ENCODE results near the gene ADAMTS13.
A peak's percentile ranks its signal among the peaks of the same experiment; 100 is the strongest.
"Not testable (repeated sequence)": the region's sequence is repeated elsewhere in the genome, so short reads cannot be mapped to it uniquely, and the experiment has no call there.

The ADAMTS13 gene

DNA sequence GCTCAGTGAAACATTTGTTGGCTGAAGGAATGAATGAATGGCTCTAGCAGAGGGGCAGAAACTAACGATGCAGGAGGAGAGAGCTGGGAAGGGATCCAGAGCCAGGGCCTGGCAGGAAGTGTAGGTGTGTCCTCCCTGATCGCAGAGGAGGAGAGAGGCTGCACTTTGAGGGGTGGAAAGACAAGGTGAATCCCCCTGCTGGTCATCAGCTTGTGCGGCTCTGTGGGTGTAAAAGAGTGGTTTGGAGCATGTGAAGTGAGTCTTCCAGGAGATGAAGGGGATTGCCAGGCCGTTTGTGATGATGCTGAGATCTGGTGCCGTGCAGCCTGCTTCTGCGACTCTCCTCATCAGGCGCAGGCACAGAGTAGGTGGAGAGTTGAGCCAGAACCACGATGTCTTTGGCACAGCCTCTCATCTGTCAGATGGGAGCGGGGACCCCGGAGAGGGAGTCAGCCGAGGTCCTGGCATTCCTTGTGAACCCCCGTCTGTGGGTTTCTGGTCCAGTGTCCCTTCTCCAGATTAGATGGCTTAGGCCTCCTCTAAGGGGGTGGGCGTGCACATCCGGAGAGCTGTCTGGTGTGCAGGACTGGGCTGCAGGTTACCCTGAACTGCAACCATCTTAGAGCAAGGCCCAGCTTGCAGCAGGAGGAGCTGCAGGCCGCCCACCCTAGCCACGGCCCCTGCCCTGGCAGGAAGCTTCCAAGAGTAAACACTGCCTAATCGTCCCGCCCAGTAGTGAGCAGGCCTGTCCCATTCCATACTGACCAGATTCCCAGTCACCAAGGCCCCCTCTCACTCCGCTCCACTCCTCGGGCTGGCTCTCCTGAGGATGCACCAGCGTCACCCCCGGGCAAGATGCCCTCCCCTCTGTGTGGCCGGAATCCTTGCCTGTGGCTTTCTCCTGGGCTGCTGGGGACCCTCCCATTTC, at the start of gene ADAMTS13:
ADAMTS13 (plus strand) TSS at position 753 of the 928 bp plus-strand sequence; CDS start at position 830, 77 bp downstream.
- peak in 1 of 4 experiments; percentile 32 for DNase-seq (ENCODE audit: low read depth in 4 of 4, low spot score in 1 of 4)

DNA sequence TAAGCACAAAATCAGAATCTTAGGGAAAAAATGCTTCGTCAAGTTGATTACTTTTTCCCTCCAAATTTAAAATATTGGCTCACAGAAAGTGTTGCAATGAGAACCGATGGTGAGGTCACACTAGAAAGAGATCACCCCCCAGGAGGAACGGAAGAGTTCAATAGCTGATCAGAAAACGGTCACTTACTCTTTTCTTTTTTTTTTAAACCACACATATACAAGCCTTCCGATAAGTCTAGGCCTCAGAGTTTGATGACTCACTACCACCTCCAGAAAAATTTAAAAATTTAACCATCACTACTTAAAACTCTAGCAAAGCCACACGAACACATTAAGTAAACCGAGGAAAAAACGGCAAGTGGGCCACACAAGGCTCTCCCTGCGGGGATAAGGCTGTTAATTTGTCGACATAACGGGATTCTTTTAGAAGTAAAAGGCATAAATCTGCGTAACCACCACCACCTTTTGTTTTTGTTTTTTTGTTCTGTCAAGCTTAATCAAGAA, 47.5 kb upstream of the ADAMTS13 start:
- DNase-seq (ENCODE audit: low read depth in 4 of 4, low spot score in 1 of 4) = no peak

DNA sequence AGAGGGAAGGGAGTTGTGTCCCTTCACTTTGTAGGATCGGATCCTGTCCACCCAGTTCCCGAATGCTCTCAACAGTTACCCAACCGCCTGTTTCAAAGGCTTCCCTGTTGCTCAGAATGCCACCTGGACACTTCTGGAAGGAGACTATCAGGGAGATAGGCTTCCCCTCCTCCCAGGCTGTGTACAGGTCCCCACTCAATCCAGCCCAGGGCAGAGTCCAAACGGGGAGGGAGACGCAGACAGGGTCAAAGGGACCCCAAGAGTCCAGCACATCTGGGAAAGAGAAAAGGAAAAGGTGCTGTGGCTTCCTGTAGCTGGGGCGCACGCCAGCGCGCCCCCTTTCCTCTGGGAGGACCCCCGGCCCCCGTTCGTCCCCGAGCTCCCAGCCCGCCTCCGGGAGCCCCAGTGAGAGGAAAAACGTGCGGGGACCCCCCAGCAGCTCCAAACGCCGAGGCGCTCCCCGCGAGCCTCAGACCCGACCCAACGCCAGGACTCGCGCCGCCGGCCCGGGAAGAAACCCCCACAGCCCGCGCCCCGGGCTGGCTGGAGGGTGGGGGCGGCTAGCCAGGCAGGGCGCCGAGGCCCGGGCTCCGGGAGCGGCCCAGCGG, 46.9 kb upstream of the ADAMTS13 start:
- DNase-seq (ENCODE audit: low read depth in 4 of 4, low spot score in 1 of 4) = no peak

DNA sequence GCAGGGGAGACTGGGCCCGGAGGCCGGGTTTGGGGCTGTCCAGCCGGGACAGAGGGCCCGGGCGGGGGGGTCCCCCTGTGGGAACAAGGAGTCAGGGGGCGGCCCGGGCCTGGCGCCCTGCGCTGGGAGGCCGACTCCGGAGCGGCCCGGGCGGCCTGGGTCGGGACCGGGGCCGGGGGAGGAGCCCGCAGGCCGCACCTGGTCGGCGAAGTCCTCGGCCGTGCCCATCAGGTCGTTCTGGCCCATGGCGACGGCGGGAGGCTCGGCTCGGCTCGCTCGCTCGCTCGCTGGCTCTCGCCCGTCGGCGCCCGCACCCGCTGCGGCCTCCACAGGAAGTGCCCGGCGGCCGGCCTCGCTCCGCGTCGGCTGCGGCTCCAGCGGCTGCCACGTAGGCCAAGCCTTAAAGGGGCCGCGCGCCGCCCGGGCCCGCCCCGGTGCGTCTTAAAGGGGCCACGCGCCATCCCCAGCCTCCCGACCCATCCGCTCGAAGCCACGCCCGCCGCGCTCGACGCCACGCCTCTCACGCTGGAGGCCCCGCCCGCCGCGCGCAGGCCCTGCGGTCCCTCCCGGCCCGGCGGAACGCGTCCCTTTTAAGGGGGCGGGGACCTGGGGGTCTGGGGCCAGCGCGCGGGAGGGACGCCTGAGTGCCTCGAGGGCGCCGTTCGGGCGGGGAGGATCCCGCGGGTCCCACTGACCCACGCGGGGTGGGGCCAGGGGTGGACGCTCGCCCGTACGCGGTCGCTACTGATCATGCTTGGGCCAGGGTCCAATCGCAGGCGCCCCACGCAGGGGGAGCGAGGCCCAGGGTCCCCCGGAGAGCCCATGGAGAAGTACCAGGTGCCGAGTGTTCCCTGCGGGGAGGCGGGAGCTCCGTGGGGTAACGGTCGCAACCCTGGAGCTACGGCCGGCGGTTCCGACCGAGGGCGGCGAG, 46.2 kb upstream of the ADAMTS13 start, which contains the start of the genes STKLD1 and SURF4:
STKLD1 (plus strand) TSS at position 643 of the 931 bp plus-strand sequence; CDS start at position 751, 108 bp downstream.
SURF4 (minus strand) TSS at position 337 of the 931 bp plus-strand sequence; CDS start at position 246, 91 bp downstream.
- peak; percentile 82 to 92 (median 90) for DNase-seq (ENCODE audit: low read depth in 4 of 4, low spot score in 1 of 4)

DNA sequence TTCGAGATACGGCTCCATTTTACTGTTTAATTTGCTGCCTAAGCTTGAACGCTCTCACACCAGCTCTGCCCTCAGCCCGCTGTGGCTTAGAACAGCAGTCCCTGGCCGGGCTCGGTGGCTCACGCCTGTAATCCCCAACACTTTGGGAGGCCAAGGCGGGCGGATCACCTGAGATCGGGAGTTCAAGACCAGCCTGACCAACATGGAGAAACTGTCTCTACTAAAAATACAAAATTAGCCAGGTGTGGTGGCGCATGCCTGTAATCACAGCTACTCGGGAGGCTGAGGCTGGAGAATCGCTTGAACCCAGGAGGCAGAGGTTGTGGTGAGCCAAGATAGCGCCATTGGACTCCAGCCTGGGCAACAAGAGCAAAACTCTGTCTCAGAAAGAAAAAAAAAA, 44.9 kb upstream of the ADAMTS13 start:
- not testable (repeated sequence) for DNase-seq (ENCODE audit: low read depth in 4 of 4, low spot score in 1 of 4)

DNA sequence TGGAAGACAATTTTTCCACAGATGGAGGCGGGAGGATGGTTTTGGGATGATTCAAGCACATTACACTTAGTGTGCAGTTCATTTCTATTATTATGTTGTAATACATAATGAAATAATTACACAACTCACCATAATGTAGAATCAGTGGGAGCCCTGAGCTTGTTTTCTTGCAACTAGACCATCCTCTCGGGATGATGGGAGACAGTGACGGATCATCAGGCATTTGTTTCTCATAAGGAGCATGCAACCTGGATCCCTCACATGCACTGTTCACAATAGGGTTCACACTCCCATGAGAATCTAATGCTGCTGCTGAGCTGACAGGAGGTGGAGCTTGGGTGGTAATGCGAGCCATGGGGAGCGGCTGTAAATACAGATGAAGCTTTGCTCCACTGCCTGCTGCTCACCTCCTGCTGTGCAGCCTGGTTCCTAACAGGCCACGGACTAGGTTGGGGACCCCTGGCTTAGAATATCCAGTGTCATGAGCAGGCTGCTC, 44.4 kb upstream of the ADAMTS13 start:
- no peak for DNase-seq (ENCODE audit: low read depth in 4 of 4, low spot score in 1 of 4)

DNA sequence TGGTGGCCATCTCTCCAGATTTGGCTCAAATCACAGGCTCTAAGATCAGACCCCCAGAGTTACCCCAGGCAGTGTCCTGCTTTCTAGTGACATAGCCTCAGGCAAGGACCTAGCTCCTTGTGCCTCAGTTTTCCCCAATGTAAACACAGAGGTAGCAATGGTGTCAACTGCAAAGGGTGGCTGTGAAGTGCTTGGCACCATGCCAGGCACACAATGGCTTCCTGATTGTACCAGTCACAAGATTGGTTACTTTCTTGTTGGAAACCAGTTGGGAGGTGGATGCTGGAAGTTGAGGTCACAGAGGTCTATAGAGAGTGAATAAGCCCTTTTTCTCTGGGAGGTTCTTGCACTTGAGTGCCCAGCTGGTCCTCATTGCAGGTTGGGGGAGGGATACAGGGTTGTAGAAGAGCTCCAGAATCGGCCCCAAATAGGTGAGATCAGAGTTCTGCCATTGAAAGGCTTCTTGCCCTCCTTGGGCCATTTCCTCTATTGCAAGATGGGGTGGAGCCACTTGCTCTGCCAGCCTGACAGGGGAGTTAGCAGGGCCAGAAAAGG, 43.7 kb upstream of the ADAMTS13 start:
- no peak for DNase-seq (ENCODE audit: low read depth in 4 of 4, low spot score in 1 of 4)

DNA sequence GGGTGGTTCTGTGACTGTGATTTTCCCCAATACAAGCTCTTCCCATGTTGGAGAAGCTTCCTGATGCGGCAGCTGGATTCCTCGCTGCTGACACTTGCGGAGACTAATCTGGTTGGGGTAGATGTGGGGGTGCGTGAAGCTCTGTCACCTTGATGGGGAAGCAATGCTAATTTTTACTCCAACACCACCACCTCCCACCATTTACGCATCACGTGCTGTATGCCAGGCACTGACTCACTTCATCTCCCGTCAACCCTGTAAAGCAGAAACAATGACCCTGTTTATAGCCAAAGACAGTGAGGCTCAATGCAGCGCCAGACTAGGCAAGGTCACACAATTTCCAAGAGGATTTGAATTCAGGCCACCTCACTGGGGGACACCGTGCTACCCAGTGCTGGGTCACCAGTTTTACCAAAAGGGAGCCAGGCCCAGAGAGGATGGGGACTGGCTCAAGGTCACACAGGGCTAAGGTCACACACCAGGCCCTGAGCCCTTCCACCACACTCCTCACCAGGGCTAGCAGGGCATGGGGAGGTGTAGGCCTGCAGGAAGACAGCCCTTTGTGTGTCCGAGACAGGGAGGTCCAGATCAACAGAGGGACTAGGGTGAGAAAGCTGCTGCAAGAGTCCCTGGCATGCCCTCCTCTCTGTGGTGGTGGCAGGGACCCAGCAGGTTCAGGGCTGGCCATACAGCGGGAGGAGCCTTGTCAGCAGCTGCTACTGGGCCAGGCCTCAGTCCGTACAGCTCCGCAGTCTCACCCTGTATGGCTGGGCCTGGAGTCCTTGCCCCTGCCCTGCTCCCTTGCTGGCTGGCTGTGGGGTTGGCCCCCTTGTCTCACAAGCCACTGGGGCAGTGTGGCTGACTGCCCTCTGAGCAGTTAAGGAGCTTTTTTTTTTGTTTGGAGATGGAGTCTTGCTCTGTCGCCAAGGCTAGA, 42.7 kb upstream of the ADAMTS13 start:
- no peak for DNase-seq (ENCODE audit: low read depth in 4 of 4, low spot score in 1 of 4)

DNA sequence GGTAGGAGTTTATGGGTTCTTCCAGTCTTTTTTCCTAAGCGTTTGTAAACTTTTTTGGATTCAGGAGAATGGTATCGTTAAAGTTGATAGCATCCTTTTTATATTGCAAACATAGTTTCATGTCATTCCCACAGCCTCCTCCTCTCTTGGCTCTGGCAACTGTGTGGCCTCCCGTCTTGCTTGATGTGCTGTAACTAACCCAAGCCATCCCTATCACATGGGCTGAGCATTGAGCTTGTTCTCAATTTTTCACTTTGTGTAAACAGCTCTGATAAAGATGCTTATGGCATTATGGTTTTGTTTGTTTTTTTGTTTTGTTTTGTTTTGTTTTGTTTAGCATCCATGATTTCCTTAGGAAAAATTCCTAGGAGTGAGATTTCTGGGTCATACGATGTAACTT, 41.4 kb upstream of the ADAMTS13 start:
- no peak for DNase-seq (ENCODE audit: low read depth in 4 of 4, low spot score in 1 of 4)

DNA sequence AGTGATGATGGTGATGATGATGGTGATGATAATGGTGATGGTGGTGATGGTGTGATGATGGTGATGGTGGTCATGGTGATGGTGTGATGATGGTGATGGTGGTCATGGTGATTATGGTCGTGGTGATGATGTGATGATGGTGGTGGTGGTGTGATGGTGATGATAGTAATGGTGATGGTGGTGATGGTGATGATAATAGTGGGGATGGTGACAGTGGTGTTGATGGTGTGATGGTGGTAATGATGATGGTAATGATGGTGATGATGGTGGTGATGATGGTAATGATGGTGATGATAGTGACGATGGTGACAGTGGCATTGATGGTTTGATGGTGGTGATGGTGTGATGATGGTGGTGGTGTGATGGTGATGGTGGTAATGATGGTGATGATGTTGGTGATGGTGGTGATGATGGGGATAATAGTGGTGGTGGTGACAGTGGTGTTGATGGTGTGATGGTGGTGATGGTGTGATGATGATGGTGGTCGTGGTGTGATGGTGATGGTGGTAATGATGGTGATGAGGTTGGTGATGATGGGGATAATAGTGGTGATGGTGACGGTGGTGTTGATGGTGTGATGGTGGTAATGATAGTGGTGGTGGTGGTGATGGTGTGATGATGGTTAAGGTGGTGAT, 39.5 kb upstream of the ADAMTS13 start:
- DNase-seq (ENCODE audit: low read depth in 4 of 4, low spot score in 1 of 4) = no peak

DNA sequence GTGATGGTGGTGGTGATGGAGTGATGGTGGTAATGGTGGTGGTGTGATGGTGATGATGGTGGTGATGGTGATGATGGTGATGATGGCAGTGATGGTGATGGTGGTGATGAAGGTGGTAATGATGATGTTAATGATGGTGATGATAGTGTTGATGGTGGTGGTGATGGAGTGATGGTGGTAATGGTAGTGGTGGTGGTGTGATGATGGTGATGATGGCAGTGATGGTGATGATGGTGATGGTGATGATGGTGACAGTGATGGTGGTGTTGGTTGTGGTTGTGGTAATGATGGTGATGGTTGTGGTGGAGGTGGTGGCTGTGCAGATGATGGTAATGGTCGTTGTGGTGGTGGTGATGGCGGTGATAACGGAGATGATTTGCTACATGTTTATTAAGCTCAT, 38.7 kb upstream of the ADAMTS13 start:
- no peak for DNase-seq (ENCODE audit: low read depth in 4 of 4, low spot score in 1 of 4)

DNA sequence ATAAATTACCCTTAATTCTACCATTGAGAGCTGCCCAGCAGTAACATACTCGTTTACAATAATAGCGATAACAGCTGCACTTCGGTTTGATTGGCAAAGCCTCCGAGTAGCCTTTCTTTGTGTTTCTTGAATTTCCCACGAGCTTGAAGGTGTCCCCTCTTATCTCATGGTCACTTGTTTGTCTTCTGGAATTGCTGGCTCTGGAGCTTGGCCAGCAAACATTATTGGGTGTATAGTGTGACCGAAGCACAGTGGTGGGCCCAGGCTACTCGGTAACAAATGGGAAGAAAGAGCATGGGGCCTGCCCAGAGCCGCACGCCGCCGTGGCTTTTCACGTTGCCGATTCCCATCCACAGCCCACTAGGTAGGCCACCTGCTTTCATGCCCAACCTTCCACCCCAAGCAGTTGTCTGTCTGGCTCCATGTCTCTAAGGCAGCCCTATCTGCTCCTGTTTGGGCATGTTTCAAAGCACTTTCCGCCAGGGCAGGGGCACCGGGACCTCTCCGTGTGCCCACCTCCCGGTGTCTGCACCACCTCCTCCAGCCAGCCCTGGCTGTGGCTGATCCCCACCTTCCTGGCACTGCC, 37.3 kb upstream of the ADAMTS13 start:
- no peak for DNase-seq (ENCODE audit: low read depth in 4 of 4, low spot score in 1 of 4)

DNA sequence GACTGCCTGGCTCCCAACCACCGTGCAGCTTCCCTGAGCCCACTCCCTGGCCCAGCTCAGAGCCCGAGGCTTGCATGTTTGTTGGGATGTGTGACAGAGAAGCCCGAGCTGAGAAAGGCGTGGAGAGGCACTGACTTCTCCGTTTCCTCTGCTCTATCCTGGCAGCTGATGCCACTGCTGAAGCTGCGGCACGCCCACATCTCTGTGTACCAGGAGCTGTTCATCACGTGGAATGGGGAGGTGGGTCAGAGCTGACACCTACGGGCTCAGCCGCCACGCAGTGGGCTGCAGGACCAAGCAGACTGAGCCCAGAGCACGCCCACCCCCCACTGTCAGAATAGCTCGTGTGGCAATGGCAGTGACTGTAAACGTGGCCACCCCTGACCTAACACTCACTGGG, 36.7 kb upstream of the ADAMTS13 start:
- no peak for DNase-seq (ENCODE audit: low read depth in 4 of 4, low spot score in 1 of 4)

DNA sequence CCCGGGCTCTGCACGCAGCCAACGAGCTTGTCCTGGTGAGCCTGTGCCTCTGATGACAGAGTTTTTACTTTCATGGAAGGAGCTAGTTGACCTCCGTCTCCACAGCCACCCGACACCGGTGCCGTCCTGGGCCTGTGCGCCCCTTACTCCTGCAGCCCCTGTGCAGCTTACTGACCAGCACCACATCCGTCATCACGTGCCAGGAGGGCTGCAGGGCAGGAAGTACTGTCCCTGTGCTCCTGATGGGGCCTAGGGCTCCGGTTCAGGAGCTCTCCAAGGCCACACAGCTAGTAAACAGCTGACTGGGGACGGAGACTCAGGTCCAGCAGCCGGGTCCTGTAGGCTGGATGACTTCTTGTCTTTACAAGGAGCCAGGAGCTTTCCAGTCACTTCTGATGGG, 35.8 kb upstream of the ADAMTS13 start:
- DNase-seq (ENCODE audit: low read depth in 4 of 4, low spot score in 1 of 4) = no peak

DNA sequence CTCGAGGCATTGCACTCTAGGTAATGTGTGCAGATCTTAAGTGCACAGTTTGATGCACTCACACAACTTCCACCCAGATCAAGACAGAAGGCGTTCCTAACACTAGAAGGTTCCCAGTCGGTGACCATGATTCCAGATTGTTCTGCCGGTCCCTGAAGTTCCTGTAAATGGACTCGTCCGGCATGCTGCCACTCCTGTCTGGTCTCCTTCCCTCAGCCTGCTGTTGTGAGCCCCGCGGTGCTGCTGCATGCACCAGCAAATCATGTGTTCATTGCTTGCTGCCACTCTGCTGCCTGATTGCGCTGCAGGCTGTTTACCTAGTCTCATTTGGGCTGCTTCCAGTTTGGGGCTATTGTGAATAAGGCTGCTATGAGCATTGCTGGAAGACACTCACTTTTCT, 34.5 kb upstream of the ADAMTS13 start:
- no peak for DNase-seq (ENCODE audit: low read depth in 4 of 4, low spot score in 1 of 4)

DNA sequence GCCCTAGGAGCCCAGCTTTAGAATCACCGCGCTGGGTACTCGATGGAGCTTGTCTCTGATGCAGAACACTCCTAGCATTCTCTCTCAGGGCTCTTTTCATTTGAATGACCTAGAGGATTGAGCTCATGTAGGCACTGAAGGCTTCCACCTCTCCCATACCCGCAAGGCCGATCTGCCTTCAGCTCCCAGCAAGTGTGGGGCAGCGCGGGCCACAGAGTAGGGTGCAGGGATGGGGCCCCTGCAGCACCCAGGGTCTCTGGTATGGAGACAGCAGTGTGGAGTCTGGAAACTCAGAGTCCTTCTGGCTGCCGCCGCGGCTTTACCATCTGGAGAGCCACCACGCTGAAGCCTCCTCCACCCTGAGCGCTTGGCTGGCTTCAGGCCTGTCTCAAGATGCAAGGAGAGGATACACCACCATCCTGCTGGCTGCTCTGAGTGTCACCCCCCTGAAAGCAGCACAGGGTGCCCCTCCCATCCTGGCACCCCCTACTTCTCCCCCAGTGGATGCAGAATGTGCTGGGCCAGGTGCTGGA, 33.1 kb upstream of the ADAMTS13 start:
- DNase-seq (ENCODE audit: low read depth in 4 of 4, low spot score in 1 of 4) = no peak

DNA sequence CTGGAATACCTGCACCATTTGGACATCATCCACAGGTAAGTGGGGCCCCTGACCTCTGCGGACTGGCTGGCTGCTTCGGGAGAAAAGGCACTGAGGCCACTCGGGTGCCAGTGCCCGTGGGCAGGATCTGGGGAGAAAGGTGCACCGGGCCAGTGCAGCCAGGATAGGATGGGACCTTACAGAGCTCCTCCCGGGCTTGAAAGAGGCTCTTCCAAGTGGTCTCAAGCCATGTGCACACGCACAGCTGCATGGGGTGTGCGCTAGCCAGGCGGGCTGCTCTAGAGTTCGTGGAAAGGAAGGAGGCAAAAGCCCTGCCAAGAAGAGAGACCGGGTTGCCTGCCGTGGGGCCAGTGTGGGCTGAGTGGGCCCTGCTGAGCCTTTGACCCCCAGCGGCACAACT, 32.6 kb upstream of the ADAMTS13 start:
- DNase-seq (ENCODE audit: low read depth in 4 of 4, low spot score in 1 of 4) = no peak

DNA sequence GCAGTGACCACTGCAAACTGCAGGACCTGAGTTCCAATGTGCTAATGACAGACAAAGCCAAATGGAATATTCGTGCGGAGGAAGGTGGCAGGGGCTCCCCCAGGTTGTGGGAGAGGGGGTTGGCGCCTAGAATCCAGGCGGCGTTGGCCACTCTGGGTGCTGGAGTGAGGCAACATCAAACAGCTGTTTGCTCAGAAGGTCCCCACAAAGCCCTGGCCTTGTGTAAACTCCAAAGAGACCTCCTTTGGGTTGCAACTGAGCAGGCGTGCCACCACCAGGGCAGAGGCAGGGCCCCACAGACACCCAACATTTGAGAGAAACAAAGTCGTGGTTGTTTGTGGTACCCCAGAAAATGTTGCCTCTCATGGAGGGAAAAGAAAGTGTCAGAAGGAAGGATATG, 31.5 kb upstream of the ADAMTS13 start:
- no peak for DNase-seq (ENCODE audit: low read depth in 4 of 4, low spot score in 1 of 4)
